HG03066 (cell line): ENCODE measurements around the gene SLC51A.
"Not testable (repeated sequence)": the region's sequence is repeated elsewhere in the genome, so short reads cannot be mapped to it uniquely, and the experiment has no call there.

ENCODE experiments used
- ATAC-seq: cut with Tn5 transposase; IDR thresholded peaks from one replicate; pipeline ENCODE4 v1.9.1; 2021; ENCODE audit warnings: low read depth; ENCODE audit not compliant: unreplicated experiment

The SLC51A gene

DNA sequence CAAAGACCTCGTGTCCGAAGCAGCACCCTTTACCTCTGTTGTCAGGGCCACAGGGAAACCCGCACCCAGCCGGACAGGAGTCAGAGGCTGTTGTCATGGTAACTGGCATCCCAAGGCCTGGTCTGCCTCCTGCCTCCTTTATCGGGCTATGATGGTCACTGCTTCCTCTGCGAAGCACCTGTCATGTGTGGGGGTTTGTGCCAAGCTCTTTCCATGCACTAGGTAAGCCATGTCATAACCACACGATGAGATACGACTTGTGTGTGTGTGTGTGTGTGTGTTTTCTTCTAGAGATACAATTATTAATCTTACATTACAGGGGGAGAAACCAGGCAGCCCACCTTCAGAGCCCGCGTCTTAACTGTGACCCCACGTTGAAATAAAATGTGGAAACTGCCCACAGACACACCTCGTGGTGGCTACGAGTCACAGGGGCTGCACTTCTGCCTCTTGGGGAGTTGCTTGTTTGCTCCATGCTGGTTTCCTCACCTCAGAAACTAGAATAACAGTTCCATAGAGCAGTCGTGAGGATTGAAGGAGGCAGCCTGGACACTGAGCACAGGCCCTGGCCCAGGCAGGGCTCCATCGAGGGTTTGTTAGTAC, 23.1 kb upstream of the SLC51A start:
- ATAC-seq: no peak

DNA sequence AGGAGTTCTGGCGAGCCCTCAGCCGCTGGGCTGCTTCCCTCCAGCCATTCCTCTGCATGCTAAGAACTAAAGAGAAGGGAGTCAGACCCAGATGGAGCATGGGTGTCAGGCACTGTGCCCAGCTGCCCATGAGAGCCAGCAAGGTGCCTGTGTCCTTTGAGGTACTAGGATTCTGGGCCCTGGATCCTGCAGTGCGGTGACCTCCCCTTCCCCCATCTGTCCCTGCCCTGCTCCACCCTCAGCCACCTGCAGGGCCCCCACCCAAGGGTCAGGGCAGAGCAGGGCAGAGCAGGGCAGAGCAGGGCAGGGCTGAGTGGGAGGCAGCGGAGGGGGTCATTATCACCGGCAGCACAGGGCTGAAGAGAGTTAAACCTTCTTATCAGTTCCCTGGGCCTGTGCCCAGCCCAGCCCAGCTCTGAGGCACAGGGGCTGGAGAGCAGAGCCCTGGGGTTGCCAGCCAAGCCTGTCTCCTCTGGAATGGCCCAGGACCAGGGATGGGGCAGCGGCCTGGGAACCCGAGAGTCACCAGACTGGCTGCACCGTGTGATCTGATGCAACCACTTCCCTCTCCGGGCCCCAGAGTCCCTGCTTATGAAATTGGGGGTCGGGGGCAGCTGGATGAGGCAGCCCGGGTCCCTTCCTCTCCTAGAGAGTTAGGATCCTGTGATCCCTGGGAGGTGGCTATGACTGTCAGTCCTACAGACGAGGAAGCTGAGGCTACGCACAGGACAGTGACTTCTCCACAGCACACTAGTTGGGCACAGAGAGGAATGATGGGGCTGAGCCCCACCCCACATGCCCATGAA, 22.4 kb upstream of the SLC51A start:
- no peak for ATAC-seq

DNA sequence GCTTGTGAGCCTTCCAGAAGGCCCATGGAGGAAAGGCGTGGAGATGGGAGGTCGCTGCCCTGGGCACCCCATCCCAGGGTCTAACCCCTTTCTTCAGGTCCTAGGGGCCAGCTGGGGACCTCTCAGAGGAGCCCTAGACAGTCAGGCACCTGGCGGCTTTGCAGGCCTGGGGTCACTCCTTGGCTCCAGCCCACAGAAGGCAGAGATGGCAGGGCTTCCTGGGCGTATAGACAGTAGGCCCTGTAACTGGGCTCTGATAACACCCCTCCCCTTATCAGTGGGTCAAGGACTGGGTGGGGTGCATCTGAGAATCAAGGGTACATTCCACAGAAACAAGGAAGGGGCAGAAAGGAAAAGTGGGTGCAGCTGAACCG, 21.8 kb upstream of the SLC51A start:
- no peak for ATAC-seq

DNA sequence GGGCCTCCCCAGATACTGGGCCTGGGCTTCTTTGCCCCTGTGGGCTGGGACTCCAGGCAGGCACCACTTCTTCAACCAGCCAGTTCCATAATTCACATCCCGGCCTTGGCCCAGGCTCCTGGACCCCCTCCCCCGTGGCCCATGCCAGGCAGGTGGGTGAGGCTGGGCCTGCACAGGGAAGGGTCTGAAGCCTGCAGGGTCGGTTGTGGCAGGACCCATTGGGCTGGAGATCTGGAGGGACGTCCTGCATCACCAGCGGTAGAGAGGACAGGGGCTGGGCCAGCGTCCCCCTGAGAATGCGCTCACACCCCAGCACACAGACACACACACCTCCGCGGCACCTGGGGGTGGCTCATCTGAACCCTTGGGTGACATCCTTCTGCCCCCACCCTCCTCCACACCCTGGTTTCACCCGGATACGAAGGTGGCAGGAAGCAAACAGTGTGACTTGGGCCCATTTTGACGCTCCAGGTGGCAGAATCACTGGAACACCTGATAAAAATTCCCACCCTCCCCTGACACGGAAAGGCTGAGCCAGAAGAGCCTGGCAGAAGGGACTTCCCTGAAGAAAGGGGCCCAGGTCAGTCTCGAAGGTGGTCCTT, 20.6 kb upstream of the SLC51A start:
- no peak for ATAC-seq

DNA sequence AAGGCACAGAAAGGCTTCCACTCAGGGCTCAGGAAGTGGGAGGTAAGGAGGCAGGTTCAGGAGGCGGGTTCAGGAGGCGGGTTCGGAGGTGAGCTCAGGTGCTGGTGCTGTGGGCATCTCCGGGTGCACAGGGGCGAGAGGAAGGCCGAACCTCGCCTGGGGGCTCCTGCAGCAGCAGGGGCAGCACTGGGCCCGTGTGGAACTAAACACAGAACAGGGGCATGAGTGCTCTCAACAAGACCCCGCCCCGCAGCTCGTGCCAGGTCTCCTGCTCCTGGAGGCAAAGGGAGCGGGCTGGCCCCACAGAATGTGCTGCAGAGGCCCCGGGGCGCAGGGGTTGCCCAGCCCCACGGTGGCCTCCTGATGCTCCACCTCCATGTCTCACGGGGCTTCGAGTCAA, 18.8 kb upstream of the SLC51A start:
- ATAC-seq: no peak

DNA sequence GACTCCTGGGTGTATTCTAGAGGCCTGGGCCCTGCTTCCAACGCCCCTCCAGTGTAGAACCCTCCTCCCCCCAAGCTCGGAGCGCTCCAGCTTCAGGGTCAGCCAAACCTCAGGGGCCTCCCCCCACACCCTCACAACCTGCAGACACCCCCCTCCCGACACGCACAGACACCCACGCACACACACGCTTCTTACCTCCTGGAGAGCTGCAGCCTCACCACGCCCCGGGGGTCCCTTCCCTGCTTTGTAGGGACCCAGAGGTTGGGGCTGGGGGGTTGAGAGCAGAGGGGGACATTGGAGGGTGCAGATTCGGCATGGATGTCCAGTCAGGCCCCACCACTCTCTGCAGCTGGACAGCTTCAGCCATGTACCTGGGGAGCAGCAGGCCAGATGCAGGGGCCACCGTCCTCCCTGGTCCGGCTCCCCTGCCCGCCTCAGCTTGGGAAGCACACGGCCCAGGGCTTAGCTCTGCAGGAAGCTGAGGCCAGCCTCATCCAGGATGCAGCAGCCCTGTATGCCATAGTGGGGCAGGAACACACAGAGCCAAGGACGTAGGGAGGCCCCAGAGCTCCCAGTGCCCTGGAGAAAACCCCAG, 18.2 kb upstream of the SLC51A start:
- no peak for ATAC-seq

DNA sequence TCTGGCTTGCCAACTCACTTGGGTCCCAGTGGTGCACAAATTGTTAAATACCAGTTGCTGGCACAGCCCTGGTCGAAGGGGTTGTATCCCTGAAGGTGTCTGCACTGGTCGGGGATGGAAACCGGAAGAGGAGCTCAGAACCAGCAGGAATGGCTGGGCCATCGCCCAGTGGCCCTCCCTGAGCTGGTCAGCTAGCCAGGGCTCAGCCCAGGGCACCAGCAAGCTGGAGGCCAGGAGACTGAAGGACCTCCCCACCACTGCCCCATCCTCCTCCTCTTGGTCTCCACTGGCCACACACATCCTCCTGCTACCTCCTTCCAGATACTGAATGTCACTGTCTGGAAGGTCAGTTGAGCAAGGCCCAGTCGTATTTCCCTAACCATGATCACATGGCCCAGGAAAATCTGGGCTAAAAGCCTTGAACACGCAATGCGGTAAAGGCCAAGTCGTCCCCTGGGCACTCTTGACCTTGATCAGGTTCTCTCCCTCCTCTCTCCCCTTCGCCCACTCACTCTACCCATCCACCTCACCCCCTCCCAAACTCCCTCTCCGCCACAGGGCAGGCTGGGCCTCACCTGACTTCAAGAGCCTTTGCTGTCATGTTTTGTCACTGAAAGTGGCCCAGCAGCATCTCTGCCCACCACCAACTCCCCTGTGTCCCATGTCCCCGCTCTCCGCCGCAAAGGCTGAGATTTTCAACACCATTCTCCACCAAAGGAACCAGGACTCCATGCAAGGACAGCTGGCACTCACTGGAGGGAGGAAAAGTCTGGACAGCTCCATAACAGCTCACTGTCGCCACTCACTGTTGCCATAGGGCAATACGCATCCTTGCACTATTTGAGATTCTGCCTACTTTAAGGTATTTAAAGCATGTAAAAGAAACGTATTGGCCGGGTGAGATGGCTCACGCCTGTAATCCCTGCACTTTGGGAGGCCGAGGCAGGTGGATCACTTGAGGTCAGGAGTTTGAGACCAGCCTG, 17.3 kb upstream of the SLC51A start:
- ATAC-seq: no peak

DNA sequence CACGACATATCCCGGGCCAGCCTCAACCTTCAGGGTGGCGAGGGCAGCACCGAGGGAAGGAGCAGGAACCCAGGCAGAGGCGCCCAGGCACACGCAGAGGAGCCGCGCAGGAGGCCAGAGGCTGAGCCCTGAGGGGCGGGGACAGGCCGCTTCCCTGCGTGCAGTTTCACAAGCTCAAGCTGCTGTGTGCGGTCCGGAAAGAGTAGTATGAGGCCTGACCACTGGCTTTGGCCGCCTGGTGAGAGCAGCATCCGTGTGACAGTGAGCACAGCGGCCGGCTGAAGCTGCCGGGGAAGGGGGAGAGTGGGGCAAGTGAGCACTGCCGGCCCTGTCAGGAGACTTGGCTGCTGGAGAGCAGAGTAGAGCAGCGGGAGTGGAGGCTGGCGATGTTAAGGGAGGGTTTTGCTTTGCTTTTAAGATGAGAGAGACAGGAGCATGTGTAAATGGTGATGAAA, 13.8 kb upstream of the SLC51A start:
- no peak for ATAC-seq

DNA sequence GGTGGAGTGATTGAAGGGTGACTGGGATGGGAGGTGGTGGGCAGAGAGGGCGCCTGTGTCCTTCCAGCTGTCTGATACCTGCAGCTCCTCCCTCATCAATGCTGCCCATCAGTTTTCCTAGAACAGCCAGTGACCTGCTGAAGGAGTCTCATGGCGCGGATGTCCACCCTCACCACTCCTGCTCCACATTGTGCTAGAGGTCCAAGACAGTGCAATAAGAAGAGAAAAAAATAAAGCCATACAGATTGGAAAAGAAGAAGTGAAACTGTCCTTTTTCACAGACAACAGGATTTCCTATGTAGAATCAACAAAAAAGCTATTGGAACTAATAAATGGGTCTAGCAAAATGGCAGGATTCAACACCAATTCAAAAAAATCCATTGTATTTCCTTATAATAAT, 12.5 kb upstream of the SLC51A start:
- no peak for ATAC-seq

DNA sequence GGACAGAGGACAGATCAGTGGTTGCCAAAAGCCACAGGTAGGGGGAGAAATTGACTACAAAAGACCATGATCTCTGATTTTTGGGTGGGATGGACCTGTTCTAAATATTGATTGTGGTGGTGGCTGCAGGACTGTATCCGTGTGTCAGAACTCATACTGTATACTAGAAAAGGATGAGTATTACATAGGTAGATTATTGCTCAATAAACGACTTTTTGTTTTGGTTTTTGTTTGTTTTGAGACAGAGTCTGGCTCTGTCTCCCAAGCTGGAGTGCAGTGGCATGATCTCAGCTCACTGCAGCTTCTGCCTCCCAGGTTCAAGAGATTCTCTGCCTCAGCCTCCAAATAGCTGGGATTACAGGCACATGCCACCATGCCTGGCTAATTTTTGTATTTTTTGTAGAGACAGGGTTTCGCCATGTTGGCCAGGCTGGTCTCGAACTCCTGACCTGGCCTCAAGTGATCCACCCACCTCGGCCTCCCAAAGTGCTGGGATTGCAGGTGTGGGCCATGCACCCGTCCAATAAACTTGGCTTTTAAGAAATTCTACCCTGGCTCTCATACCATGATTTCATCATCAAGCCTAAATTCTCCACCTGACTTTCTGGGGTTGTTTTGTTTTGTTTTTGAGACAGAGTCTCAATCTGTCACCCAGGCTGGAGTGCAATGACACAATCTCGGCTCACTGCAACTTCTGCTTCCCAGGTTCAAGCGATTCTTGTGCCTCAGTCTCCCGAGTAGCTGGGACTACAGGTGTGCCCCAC, 10.7 kb upstream of the SLC51A start:
- not testable (repeated sequence) for ATAC-seq

DNA sequence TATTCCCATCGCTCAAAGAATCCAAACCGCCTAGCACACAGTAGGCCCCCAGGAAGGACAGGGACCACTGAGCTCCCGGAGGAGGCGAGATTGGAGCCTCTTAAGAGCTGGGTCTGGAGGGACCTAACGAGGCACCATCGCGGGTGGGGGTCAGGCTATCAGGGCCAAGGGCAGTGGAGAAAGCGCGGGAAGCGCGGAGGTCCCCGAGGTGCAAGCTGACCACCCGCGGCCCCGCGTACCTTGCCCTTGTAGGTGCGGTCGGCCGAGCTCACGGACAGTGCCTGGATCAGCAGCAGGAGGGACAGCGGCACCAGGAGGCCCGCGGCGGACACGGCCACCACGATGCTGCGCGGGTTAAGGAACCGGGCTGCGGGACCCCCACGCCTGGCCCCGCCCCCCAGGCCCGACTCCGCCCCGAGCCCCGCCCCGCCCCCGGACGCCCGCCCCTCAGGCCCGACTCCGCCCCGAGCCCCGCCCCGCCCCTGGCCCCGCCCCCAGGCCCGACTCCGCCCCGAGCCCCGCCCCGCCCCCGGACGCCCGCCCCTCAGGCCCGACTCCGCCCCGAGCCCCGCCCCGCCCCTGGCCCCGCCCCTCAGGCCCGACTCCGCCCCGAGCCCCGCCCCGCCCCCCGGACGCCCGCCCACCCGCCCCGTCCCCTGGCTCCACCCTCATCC, 9.0 kb upstream of the SLC51A start:
- ATAC-seq: no peak

DNA sequence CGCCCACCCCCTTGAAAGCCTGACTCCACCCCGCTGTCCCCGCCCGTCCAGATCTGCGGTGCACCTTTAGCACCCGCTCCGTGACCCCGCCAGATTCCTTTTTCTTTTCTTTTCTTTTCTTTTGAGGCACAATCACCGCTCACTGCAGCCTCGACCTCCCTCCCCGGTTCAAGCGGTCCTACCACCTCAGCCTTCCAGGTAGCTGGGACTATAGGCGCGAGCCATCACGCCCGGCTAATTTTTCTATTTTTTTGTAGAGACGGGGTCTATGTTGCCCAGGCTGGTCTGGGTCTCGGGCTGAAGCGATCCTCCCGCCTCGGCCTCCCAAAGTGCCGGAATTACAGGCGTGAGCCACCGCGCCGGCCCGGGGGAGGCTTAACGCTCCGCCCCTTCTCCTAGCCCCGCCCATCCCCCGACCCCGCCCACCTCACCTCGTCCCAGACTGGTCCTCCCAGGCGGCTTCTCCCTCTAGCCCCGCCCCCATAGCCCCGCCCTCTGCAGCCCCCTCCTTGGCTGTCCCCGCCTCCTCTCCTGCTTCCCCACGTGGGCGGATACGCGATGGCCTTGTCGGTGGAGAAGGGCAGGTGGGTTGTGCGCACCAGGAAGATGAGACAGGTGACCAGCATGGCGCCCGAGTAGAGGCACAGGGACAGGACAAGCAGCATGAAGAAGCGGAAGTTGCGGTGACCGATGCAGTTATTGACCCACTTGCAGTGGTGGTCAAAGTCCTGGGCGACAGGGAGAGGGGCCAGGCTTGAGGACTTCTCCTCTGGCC, 8.3 kb upstream of the SLC51A start:
- ATAC-seq: no peak

DNA sequence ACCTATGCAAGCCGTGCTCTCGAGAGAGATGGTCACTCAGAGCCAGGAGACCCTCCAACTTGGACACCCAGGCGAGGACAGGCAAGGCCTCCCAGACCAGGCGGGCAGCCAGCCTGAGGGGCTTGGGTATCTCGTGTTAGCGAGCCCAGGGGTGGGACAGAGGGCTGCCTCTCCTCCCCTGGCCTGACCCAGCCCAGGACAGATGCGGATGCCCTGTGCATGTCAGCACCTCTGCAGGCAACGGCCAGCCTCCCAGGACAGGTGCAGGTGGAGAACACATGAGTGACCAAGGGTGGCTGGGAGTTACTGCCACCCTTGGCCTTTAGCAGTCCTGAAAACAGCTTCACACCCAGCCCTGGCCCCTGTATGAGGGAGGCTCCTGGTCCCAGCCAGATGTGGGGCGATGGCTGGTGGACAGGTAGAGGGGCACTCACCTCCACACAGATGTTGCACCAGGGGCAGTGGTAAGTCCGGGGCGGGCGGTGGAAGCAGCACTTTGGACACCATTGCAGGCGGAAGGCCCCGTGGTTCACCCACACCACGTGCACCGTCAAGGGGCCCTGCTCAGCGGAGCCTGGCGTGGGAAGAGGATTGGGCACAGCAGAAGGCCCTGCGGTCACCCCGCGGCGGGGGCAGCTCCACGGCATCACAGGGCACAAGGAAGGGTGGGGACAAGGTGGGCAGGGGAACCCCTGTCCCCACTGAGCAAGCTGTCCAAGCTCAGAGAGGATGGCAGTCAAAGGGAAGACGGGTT, 7.2 kb upstream of the SLC51A start:
- no peak for ATAC-seq

DNA sequence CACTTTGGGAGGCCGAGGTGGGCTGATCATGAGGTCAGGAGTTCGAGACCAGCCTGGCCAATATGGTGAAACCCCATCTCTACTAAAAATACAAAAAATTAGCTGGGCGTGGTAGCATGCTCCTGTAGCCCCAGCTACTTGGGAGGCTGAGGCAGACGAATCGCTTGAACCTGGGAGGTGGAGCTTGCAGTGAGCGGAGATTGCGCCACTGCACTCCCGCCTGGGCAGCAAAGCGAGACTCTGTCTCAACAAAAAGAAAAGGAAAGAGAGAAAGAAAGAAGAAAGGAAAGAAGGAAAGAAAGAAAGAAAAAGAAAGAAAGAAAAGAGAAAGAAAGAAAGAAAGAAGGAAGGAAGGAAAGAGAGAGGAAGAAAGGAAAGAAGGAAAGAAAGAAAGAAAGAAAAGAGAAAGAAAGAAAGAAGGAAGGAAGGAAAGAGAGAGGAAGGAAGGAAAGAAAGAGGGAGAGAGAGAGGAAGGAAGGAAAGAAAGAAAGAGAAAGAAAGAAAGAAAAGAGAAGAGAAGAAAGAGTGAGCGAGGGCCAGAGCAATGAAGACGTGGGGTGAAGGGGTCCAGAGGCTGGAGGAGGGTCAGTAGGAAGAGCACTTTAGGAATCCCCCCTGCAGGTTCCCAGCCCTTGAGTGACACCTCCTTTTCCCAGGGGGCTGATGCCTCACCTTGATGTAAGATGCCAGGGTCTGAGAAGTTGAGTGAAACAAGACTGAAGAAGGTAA, 6.2 kb upstream of the SLC51A start:
- ATAC-seq: not testable (repeated sequence)

DNA sequence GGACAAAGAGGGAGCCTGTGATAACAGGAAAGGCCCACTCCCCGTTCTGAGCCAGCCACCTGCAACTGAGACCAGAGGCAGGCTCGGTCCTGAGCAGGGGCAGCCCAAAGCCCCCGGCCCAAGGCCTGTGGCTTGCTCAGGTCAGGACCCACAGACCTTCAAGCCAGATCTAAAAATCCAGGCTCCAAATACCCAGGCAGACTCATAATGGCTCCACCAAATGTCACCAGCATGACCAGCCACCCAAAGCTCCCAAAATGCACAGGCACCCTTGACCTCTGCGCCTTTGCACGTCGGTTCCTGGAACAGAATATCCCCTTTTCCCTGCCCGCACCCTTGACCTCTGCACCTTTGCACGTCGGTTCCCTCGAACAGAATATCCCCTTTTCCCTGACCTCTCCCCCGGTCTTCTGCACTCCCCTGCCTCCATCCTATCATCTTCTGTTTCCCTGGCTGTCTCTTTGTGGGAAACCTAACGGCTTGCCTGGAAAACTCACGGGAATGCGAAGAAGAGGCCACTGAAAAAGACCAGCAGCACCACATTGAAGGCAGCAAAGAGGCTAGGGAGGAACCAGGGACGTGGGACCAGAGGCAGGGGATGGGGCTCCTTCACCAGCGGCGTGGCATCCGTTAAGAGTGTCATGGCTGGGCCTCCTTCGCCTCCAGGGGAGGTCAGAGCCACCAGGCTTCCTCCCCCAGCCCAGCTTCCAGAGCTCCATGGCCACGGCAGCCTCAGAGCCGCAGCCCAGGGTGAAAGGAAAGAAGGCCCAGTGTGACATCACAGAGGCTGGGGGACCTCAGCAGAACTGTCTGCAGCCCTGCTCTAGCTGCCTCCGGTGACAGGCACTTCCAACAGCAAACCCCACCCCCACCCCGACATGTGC, 5.4 kb upstream of the SLC51A start, which contains the start of gene ZDHHC19:
Gene ZDHHC19, minus strand, starts transcription at position 728 of the 884 bp plus-strand sequence. Its CDS starts 85 bp downstream, at position 643.
- ATAC-seq: no peak
